H9 (cell line): ENCODE measurements around the gene PNKP. TPM values are rescaled to one million over a fixed set of nuclear protein-coding genes. Genes with fewer than 3 reads are reported as not detected.

Experiments used
- DNase-seq: peaks from one replicate; pipeline ENCODE4 v3.0.0-alpha.2; 2017
- H2AFZ ChIP-seq: one replicate; pipeline ENCODE4 v1.6.1; 2013; ENCODE audit warnings: mild to moderate bottlenecking, low read length, control low read depth, moderate library complexity
- H2AK5ac ChIP-seq: 2 replicates; pipeline ENCODE4 v1.6.1; 2013; ENCODE audit warnings: low read length, control low read depth, mixed read lengths; ENCODE audit not compliant: insufficient read length
- H2BK120ac ChIP-seq: one replicate; pipeline ENCODE4 v1.6.1; 2013; ENCODE audit warnings: low read depth, mild to moderate bottlenecking, low read length, control low read depth, inconsistent platforms; ENCODE audit not compliant: poor library complexity, severe bottlenecking
- H2BK12ac ChIP-seq: 2 replicates; pipeline ENCODE4 v1.6.1; 2013; ENCODE audit warnings: low read length, control low read depth, mixed read lengths, low read depth; ENCODE audit not compliant: insufficient read length
- H2BK15ac ChIP-seq: 2 replicates; pipeline ENCODE4 v1.6.1; 2013; ENCODE audit warnings: low read depth, low read length, control low read depth
- H2BK20ac ChIP-seq: one replicate; pipeline ENCODE4 v1.6.1; 2013; ENCODE audit warnings: low read depth, mild to moderate bottlenecking, low read length, control low read depth, inconsistent platforms; ENCODE audit not compliant: poor library complexity, severe bottlenecking
- H2BK5ac ChIP-seq: 2 replicates; pipeline ENCODE4 v1.6.1; 2013; ENCODE audit warnings: low read length, control low read depth, mixed read lengths; ENCODE audit not compliant: insufficient read length
- H3K14ac ChIP-seq: 2 replicates; pipeline ENCODE4 v1.6.1; 2013; ENCODE audit warnings: low read length, control low read depth; ENCODE audit not compliant: insufficient read depth
- H3K18ac ChIP-seq: 2 replicates; pipeline ENCODE4 v1.6.1; 2013; ENCODE audit warnings: low read depth, mild to moderate bottlenecking, mixed read lengths, low read length, control low read depth; ENCODE audit not compliant: insufficient read length
- H3K23ac ChIP-seq: 2 replicates; pipeline ENCODE4 v1.6.1; 2013; ENCODE audit warnings: low read length, control low read depth, mixed read lengths, low read depth; ENCODE audit not compliant: insufficient read length
- H3K23me2 ChIP-seq: 2 replicates; pipeline ENCODE4 v1.6.1; 2013; ENCODE audit warnings: low read depth, mild to moderate bottlenecking, mixed read lengths, low read length, control low read depth; ENCODE audit not compliant: insufficient read length, poor library complexity, severe bottlenecking
- H3K27ac ChIP-seq: 2 replicates; pipeline ENCODE4 v1.5.1; 2013; ENCODE audit warnings: low read length, control low read depth, mixed read lengths, low read depth; ENCODE audit not compliant: insufficient read length
- H3K27me3 ChIP-seq: 2 replicates; pipeline ENCODE4 v1.6.1; 2013; ENCODE audit warnings: low read length, control low read depth, inconsistent platforms; ENCODE audit not compliant: insufficient read depth
- H3K4ac ChIP-seq: 2 replicates; pipeline ENCODE4 v1.6.1; 2013; ENCODE audit warnings: low read depth, mild to moderate bottlenecking, control low read depth, inconsistent platforms, low read length, moderate library complexity
- H3K4me1 ChIP-seq: 2 replicates; pipeline ENCODE4 v1.6.1; 2013; ENCODE audit warnings: low read length, control low read depth, inconsistent platforms; ENCODE audit not compliant: insufficient read depth
- H3K4me2 ChIP-seq: 2 replicates; pipeline ENCODE4 v1.6.1; 2013; ENCODE audit warnings: low read length, control low read depth, mixed read lengths; ENCODE audit not compliant: insufficient read length, insufficient read depth
- H3K56ac ChIP-seq: 2 replicates; pipeline ENCODE4 v1.6.1; 2013; ENCODE audit warnings: low read depth, mild to moderate bottlenecking, mixed read lengths, low read length, control low read depth; ENCODE audit not compliant: insufficient read length
- H3K79me1 ChIP-seq: 2 replicates; pipeline ENCODE4 v1.6.1; 2013; ENCODE audit warnings: low read depth, mild to moderate bottlenecking, moderate library complexity, low read length, control low read depth, inconsistent platforms; ENCODE audit not compliant: insufficient read depth, poor library complexity, severe bottlenecking
- H3K79me2 ChIP-seq: 2 replicates; pipeline ENCODE4 v1.6.1; 2013; ENCODE audit warnings: low read length, control low read depth, inconsistent platforms; ENCODE audit not compliant: insufficient read depth
- H3K9ac ChIP-seq: 2 replicates; pipeline ENCODE4 v1.6.1; 2013; ENCODE audit warnings: low read length, control low read depth, mixed read lengths; ENCODE audit not compliant: insufficient read length; ENCODE audit errors: extremely low read depth
- H3K9me3 ChIP-seq: one replicate; pipeline ENCODE4 v1.6.1; 2013; ENCODE audit warnings: low read depth, low read length, inconsistent platforms; ENCODE audit not compliant: control insufficient read depth
- H3T11ph ChIP-seq: one replicate; pipeline ENCODE4 v1.6.1; 2013; ENCODE audit warnings: mild to moderate bottlenecking, low read length, control low read depth, inconsistent platforms
- H4K20me1 ChIP-seq: one replicate; pipeline ENCODE4 v1.6.1; 2013; ENCODE audit not compliant: control insufficient read depth, insufficient read length, insufficient read depth
- H4K5ac ChIP-seq: 2 replicates; pipeline ENCODE4 v1.6.1; 2013; ENCODE audit warnings: low read depth, mild to moderate bottlenecking, mixed read lengths, low read length, control low read depth; ENCODE audit not compliant: insufficient read length
- H4K8ac ChIP-seq: replicated peaks from 2 replicates; pipeline ENCODE4 v1.6.1; 2013; ENCODE audit warnings: low read length, control low read depth, mixed read lengths, low read depth; ENCODE audit not compliant: insufficient read length
- H4K91ac ChIP-seq: 2 replicates; pipeline ENCODE4 v1.6.1; 2013; ENCODE audit warnings: low read depth, mild to moderate bottlenecking, moderate library complexity, mixed read lengths, low read length, control low read depth; ENCODE audit not compliant: insufficient read length
- H3K27ac Mint-ChIP-seq, 3 experiments: 2 replicates in 2 of 3; 3 replicates in 1 of 3; pipeline ENCODE4 v1.8.0; 2020 to 2021; ENCODE audit warnings: mixed read lengths in 3 of 3, mild to moderate bottlenecking in 1 of 3, moderate library complexity in 1 of 3
- H3K27me3 Mint-ChIP-seq: 2 replicates; pipeline ENCODE4 v1.8.0; 2021; ENCODE audit warnings: low read depth, mild to moderate bottlenecking, moderate library complexity, mixed read lengths
- H3K36me3 Mint-ChIP-seq, 3 experiments: 2 replicates in 2 of 3; 3 replicates in 1 of 3; pipeline ENCODE4 v1.8.0; 2020 to 2021; ENCODE audit warnings: low read depth in 3 of 3, mixed read lengths in 3 of 3; ENCODE audit not compliant: insufficient read depth in 1 of 3
- H3K4me1 Mint-ChIP-seq, 2 experiments: 2 replicates each; pipeline ENCODE4 v1.8.0; 2020; ENCODE audit warnings: mixed read lengths in 2 of 2
- H3K4me3 Mint-ChIP-seq, 2 experiments: 2 replicates in 1 of 2; 3 replicates in 1 of 2; pipeline ENCODE4 v1.8.0; 2020 to 2021; ENCODE audit warnings: mild to moderate bottlenecking in 2 of 2, mixed read lengths in 2 of 2, moderate library complexity in 1 of 2
- H3K9me3 Mint-ChIP-seq, 2 experiments: 2 replicates in 1 of 2; 3 replicates in 1 of 2; pipeline ENCODE4 v1.8.0; 2020; ENCODE audit warnings: mild to moderate bottlenecking in 2 of 2, mixed read lengths in 2 of 2, moderate library complexity in 1 of 2
- CTCF ChIP-seq: fragments of 200-600 bp; sonication (generic); conservative IDR thresholded peaks from 3 replicates; pipeline ENCODE4 v1.8.0; 2021; ENCODE audit warnings: antibody characterized with exemption, mild to moderate bottlenecking
- WGBS: extraction: QIAGEN DNeasy Blood & Tissue Kit; methylation state at CpG from one replicate; pipeline ENCODE4 v1.1.7; 2013; ENCODE audit warnings: missing lambda C conversion rate, low lambda C conversion rate, mixed read lengths; ENCODE audit not compliant: insufficient read length; ENCODE audit errors: extremely low coverage; 5-methylcytosine and 5-hydroxymethylcytosine counted together
- total RNA-seq: library from RNA; stranded (reverse); gene quantifications from 2 replicates; pipeline ENCODE4 v1.2.1, GENCODE V29; 2021

PNKP gene
- total RNA-seq, 1 experiment from 2014 or later = 157 TPM

- H3K23me2 ChIP-seq = peaks cover 6% of the 10 kb centered on the region
- no peak overlapping the region for H3K56ac ChIP-seq
- DNase-seq = no peak
- H3T11ph ChIP-seq = no peak overlapping the region
- H2BK15ac ChIP-seq = no peak overlapping the region
- peaks cover 6% of the 10 kb centered on the region for H4K20me1 ChIP-seq
- no peak overlapping the region for H4K5ac ChIP-seq
- H3K27me3 ChIP-seq = no peaks in the 10 kb centered on the region
- H3K4me2 ChIP-seq = no peak overlapping the region
- no peak overlapping the region for H3K4ac ChIP-seq
- H3K9me3 ChIP-seq = no peaks in the 10 kb centered on the region
- no CpG with 5 or more reads among the region's 21 CpGs for WGBS
- no peak overlapping the region for H3K27ac ChIP-seq
- no peak overlapping the region for H4K91ac ChIP-seq
- H2BK12ac ChIP-seq = no peak overlapping the region
- no peak overlapping the region for H3K18ac ChIP-seq
- no peak overlapping the region for H2BK120ac ChIP-seq
- no peak overlapping the region for H3K14ac ChIP-seq
- H3K27ac Mint-ChIP-seq = peak overlapping the region in 2 of 3 experiments; percentile 89 to 91; a peak in 3 of 7 replicates
- no peak overlapping the region for H4K8ac ChIP-seq
- peak overlapping the region in 1 of 2 experiments; percentile 44; a peak in 2 of 5 replicates for H3K4me3 Mint-ChIP-seq
- H2AK5ac ChIP-seq = no peak overlapping the region
- no peak overlapping the region for H2BK5ac ChIP-seq
- peaks cover 15 to 22% of the 10 kb centered on the region in 2 experiments for H3K4me1 Mint-ChIP-seq
- peaks cover 21 to 68% (median 66%) of the 10 kb centered on the region in 3 experiments for H3K36me3 Mint-ChIP-seq
- H2BK20ac ChIP-seq = no peak overlapping the region
- H2AFZ ChIP-seq = no peak overlapping the region
- no peaks in the 10 kb centered on the region for H3K9me3 Mint-ChIP-seq
- H3K9ac ChIP-seq = no peak overlapping the region
- H3K27me3 Mint-ChIP-seq = peaks cover 2% of the 10 kb centered on the region; the same call in 1 of the 2 replicates
- peaks cover 11% of the 10 kb centered on the region for H3K79me1 ChIP-seq
- no peak for TF ChIP-seq CTCF
- H3K4me1 ChIP-seq = no peaks in the 10 kb centered on the region
- peaks cover 9% of the 10 kb centered on the region; the same call in 1 of the 2 replicates for H3K79me2 ChIP-seq
- no peak overlapping the region for H3K23ac ChIP-seq
Observed at GRCh38 chr19:49855676-49856573, 11.5 kb downstream of the PNKP start.
